Stimulated activated CD4-positive, alpha-beta T cell treated with anti-CD3 and anti-CD28 coated beads, Interleukin-15, amount 100 ng/mL, for 1 hour (primary cell): ENCODE data around the gene CPLX3.

Source experiments
- DNase-seq, 2 donors: peaks; one replicate each; pipeline ENCODE4 v3.0.0-alpha.2; 2020; ENCODE audit warnings: low read depth in 1 of 2, low spot score in 1 of 2

Gene CPLX3

GRCh38 chr15:74827614-74828013 lies 1.2 kb downstream of the CPLX3 start:
- DNase-seq: no peak

- no peak for DNase-seq
Observed at GRCh38 chr15:74828835-74829234, 2.4 kb downstream of the CPLX3 start.

GRCh38 chr15:74829486-74829885 lies 3.1 kb downstream of the CPLX3 start:
- no peak for DNase-seq

- no peak for DNase-seq
Observed at GRCh38 chr15:74829991-74830390, 3.6 kb downstream of the CPLX3 start.

- no peak for DNase-seq
Observed at GRCh38 chr15:74830868-74831267, 4.4 kb downstream of the CPLX3 start.

GRCh38 chr15:74831813-74832495 lies 5.5 kb downstream of the CPLX3 start:
- DNase-seq: no peak

- no peak for DNase-seq
Observed at GRCh38 chr15:74832826-74833225, 6.4 kb downstream of the CPLX3 start.

GRCh38 chr15:74833376-74834107 lies 7.1 kb downstream of the CPLX3 start:
- no peak for DNase-seq

GRCh38 chr15:74835312-74835823 lies 8.9 kb downstream of the CPLX3 start:
- DNase-seq: peak in 1 of 2 donors; percentile 41

- no peak for DNase-seq
Observed at GRCh38 chr15:74836846-74837245, 10.4 kb downstream of the CPLX3 start.

- DNase-seq: no peak
Observed at GRCh38 chr15:74837482-74838136, 11.2 kb downstream of the CPLX3 start.

- no peak for DNase-seq
Observed at GRCh38 chr15:74838137-74838516, 11.7 kb downstream of the CPLX3 start.

- no peak for DNase-seq
Observed at GRCh38 chr15:74838746-74839525, 12.5 kb downstream of the CPLX3 start.

- no peak for DNase-seq
Observed at GRCh38 chr15:74839526-74840395, 13.3 kb downstream of the CPLX3 start.

- DNase-seq: no peak
Observed at GRCh38 chr15:74840851-74841775, 14.7 kb downstream of the CPLX3 start.

GRCh38 chr15:74841891-74842373 lies 15.5 kb downstream of the CPLX3 start:
- no peak for DNase-seq

GRCh38 chr15:74842581-74843444 lies 16.4 kb downstream of the CPLX3 start, which contains the start of gene ULK3:
ULK3 (minus strand) TSS chr15:74843156; CDS start chr15:74843105, 51 bp downstream.
- DNase-seq: peak; percentile 89 to 93

- DNase-seq: no peak
Observed at GRCh38 chr15:74843445-74843828, 17.0 kb downstream of the CPLX3 start.
